GM12801 (cell line): ENCODE measurements around the gene ANKRD11.

Experiments used
- CTCF ChIP-seq: IDR thresholded peaks from one replicate; pipeline ENCODE4 v1.5.1; 2011; ENCODE audit warnings: control low read depth; ENCODE audit not compliant: insufficient read length; ENCODE audit errors: extremely low read depth

The ANKRD11 gene

GRCh38 chr16:89287777-89288576, 202.4 kb downstream of the ANKRD11 start:
- no peak for TF ChIP-seq CTCF

GRCh38 chr16:89286096-89286495, 204.3 kb downstream of the ANKRD11 start:
- TF ChIP-seq CTCF = no peak

DNA sequence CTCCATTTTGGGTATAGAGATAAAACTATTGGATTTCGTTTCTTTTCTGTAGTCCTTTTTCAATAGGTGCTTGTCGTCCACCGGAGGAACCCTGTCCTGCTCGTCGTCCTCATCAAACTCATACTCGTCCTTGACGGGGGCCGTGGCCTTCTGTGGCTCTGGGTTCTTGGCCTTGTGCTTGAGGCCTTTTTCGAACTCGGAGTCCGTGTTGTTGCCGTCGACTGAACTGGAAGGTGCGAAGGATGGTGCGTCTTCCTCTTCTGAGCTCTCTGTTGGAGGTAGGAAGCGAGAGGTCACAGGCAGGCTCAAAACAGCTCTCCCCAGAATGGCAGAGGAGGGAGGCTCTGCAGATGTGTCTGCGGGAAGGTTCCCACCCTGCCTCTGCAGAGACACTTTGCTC, 205.0 kb downstream of the ANKRD11 start:
- TF ChIP-seq CTCF = no peak

GRCh38 chr16:89283449-89283848, 206.9 kb downstream of the ANKRD11 start:
- no peak for TF ChIP-seq CTCF

DNA sequence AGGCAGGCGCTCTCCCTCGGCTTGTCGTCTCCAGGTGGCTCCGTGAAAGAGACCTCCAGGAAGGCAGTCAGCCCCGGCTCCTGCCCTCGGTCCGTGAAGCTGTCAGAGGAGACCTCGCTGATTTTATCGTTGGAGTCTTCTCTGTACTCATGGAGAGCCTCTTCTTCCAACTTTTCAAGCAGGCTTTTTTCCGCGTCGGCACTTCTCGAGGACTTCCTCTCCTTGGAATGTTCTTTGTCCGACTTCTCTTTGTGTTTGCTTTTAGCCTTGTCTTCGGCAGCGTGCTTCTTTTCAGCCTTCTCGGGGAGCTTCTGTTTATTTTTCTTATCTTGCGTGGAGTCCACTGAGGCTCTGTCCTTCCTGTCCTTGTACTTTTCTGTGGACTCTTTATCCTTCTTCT, 207.8 kb downstream of the ANKRD11 start:
- TF ChIP-seq CTCF = no peak

DNA sequence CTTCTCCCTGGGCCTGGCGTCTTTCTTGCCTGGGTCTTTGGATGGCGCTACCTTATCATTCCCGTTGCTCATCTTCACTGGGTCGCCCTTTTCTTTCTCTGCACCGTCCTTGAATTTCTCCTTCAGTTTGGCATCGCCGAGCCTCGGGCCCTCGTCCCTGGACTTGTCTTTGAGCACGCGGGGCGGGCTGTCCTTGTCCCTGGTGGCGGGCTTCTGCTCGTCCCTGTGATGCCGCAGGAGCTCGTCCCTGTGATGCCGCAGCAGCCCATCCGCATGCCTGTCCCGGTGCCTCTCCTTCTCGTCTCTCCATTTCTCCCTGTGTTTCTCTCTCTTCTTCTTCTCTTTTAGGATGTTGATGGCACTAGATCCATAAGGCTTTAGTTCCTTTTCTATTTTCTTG, 208.5 kb downstream of the ANKRD11 start:
- no peak for TF ChIP-seq CTCF

DNA sequence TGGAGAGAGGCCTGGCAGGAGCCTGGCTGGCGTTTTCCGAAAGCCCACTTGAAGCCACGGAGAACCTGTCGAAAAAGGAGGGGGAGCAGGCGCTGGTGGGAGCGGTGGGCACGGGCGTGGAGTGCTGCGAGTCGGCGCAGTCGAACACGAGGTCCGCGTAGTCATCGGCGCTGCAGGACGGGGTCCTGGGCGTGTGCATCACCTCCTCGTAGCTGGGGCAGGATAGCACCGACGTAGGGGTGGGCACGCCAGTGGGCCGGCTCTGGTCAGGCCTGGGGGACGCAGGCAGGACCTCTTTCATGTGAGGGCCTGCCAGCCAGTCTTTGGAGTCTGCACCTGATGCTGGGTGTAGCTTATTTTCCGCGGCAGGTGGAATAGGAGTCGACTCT, 209.2 kb downstream of the ANKRD11 start:
- no peak for TF ChIP-seq CTCF
